HepG2 (cell line): ENCODE results near the gene GALNT9. TPM values are rescaled to one million over a fixed set of nuclear protein-coding genes. Genes with fewer than 3 reads are reported as not detected.
A peak's percentile ranks its signal among the peaks of the same experiment; 100 is the strongest.

Experiments
- CAMTA2 ChIP-seq: sonication (generic); formaldehyde crosslinking; IDR thresholded peaks from 2 replicates; pipeline ENCODE4 v1.4.0; 2020; ENCODE audit warnings: mild to moderate bottlenecking, missing genetic modification reagents, borderline replicate concordance
- ELF4 ChIP-seq: sonication (generic); formaldehyde crosslinking; IDR thresholded peaks from 2 replicates; pipeline ENCODE4 v1.5.0; 2020; ENCODE audit warnings: missing genetic modification reagents, mild to moderate bottlenecking, moderate library complexity, borderline replicate concordance
- FOSL1 ChIP-seq: sonication (generic); formaldehyde crosslinking; IDR thresholded peaks from 2 replicates; pipeline ENCODE4 v1.9.0; 2021; ENCODE audit warnings: missing genetic modification reagents, borderline replicate concordance
- FOXC1 ChIP-seq: sonication (generic); formaldehyde crosslinking; IDR thresholded peaks from 2 replicates; pipeline ENCODE4 v1.8.0; 2022; ENCODE audit warnings: mild to moderate bottlenecking, missing genetic modification reagents, borderline replicate concordance
- FOXM1 ChIP-seq: sonication (generic); formaldehyde crosslinking; IDR thresholded peaks from 2 replicates; pipeline ENCODE4 v1.5.0; 2020; ENCODE audit warnings: missing genetic modification reagents
- HOXA9 ChIP-seq: sonication (generic); formaldehyde crosslinking; IDR thresholded peaks from 2 replicates; pipeline ENCODE4 v1.8.1; 2022; ENCODE audit warnings: missing genetic modification reagents, mild to moderate bottlenecking, moderate library complexity, borderline replicate concordance
- JUNB ChIP-seq: sonication (generic); formaldehyde crosslinking; IDR thresholded peaks from 2 replicates; pipeline ENCODE4 v1.8.0; 2022; ENCODE audit warnings: missing genetic modification reagents, mild to moderate bottlenecking, borderline replicate concordance
- KDM5B ChIP-seq: sonication (generic); formaldehyde crosslinking; IDR thresholded peaks from 2 replicates; pipeline ENCODE4 v1.4.0; 2020; ENCODE audit warnings: missing genetic modification reagents, mild to moderate bottlenecking, borderline replicate concordance
- MAX ChIP-seq: IDR thresholded peaks from 2 replicates; pipeline ENCODE4 v1.6.1; 2012; ENCODE audit warnings: inconsistent platforms
- MTERF4 ChIP-seq: sonication (generic); formaldehyde crosslinking; IDR thresholded peaks from 2 replicates; pipeline ENCODE4 v1.8.0; 2023; ENCODE audit warnings: mild to moderate bottlenecking, missing genetic modification reagents
- MXD3 ChIP-seq: IDR thresholded peaks from 2 replicates; pipeline ENCODE4 v1.6.1; 2016; ENCODE audit warnings: mild to moderate bottlenecking, missing biosample characterization, missing genetic modification reagents
- PHF21A ChIP-seq: sonication (generic); formaldehyde crosslinking; IDR thresholded peaks from 2 replicates; pipeline ENCODE4 v1.5.0; 2020; ENCODE audit warnings: mild to moderate bottlenecking, missing genetic modification reagents
- RAD51 ChIP-seq: fragments of 450-650 bp; IDR thresholded peaks from 2 replicates; pipeline ENCODE4 v1.6.1; 2016; ENCODE audit warnings: borderline replicate concordance
- RNF219 ChIP-seq: sonication (generic); formaldehyde crosslinking; IDR thresholded peaks from 2 replicates; pipeline ENCODE4 v1.5.0; 2020; ENCODE audit warnings: mild to moderate bottlenecking, missing genetic modification reagents
- SIX1 ChIP-seq: sonication (generic); formaldehyde crosslinking; IDR thresholded peaks from 2 replicates; pipeline ENCODE4 v1.4.0; 2020; ENCODE audit warnings: missing genetic modification reagents, borderline replicate concordance
- SMAD9 ChIP-seq: sonication (generic); formaldehyde crosslinking; IDR thresholded peaks from 2 replicates; pipeline ENCODE4 v1.5.1; 2020; ENCODE audit warnings: mild to moderate bottlenecking, missing genetic modification reagents
- SNAPC2 ChIP-seq: sonication (generic); formaldehyde crosslinking; IDR thresholded peaks from 2 replicates; pipeline ENCODE4 v1.8.1; 2022; ENCODE audit warnings: mild to moderate bottlenecking, missing genetic modification reagents
- ZNF280D ChIP-seq: sonication (generic); formaldehyde crosslinking; IDR thresholded peaks from 2 replicates; pipeline ENCODE4 v1.5.1; 2020; ENCODE audit warnings: mild to moderate bottlenecking, missing genetic modification reagents
- ZNF709 ChIP-seq: sonication (generic); formaldehyde crosslinking; IDR thresholded peaks from 2 replicates; pipeline ENCODE4 v1.5.0; 2020; ENCODE audit warnings: mild to moderate bottlenecking, missing genetic modification reagents
- ZNF749 ChIP-seq: sonication (generic); formaldehyde crosslinking; IDR thresholded peaks from 2 replicates; pipeline ENCODE4 v1.8.0; 2022; ENCODE audit warnings: mild to moderate bottlenecking, missing genetic modification reagents, moderate library complexity, borderline replicate concordance
- polyA plus RNA-seq, 8 experiments: library from polyadenylated mRNA; depleted of rRNA in 3 of 8; stranded (reverse) in 7 of 8; unstranded in 1 of 8; fragments of >200 nt; fragmentation: Illumina TruSeq in 4 of 8; extraction: Trizol in 4 of 8; gene quantifications; 2 replicates each; pipeline versions ENCODE4 v1.2.1 to v1.2.3, GENCODE V29; 2011 to 2016; ENCODE audit warnings: low read depth in 4 of 8, missing spikeins in 1 of 8, mixed read lengths in 1 of 8; ENCODE audit not compliant: insufficient read depth in 1 of 8
- total RNA-seq, 5 experiments: library from RNA; depleted of rRNA; stranded (reverse); fragments of >200 nt; fragmentation: Illumina TruSeq; extraction: Trizol; gene quantifications; 2 replicates each; pipeline ENCODE4 v1.2.3, GENCODE V29; 2016; ENCODE audit warnings: low read depth in 1 of 5
- TF ChIP-seq, protein P1 (sequence below), 2 experiments: sonication (generic) in 1 of 2; formaldehyde crosslinking in 1 of 2; IDR thresholded peaks; 2 replicates each; pipeline versions ENCODE4 v1.5.1 to v1.6.1; 2011 to 2020; ENCODE audit warnings: borderline replicate concordance in 1 of 2, low read depth in 1 of 2, low read length in 1 of 2, mild to moderate bottlenecking in 1 of 2, missing genetic modification reagents in 1 of 2, moderate library complexity in 1 of 2

The GALNT9 gene
- total and polyA plus RNA-seq, 2 of the 13 experiments (the other 11 are each of a cell fraction or from before 2014, with no cell fraction given): 0.04 TPM; not detected in 1

GRCh38 chr12:132154341-132154761, 175.0 kb downstream of the GALNT9 start (continued):
- TF ChIP-seq SIX1 (CRISPR knock-in tag): no peak
- TF ChIP-seq CAMTA2: no peak
- no peak for TF ChIP-seq SNAPC2 (CRISPR knock-in tag)
- TF ChIP-seq FOSL1 (CRISPR knock-in tag): no peak
- TF ChIP-seq RAD51: no peak
- no peak for TF ChIP-seq ZNF749 (CRISPR knock-in tag)
- TF ChIP-seq SMAD9 (CRISPR knock-in tag): no peak
- TF ChIP-seq ZNF280D (CRISPR knock-in tag): no peak
- TF ChIP-seq RNF219 (CRISPR knock-in tag): no peak
- no peak for TF ChIP-seq MTERF4 (CRISPR knock-in tag)
- no peak for TF ChIP-seq MXD3
- peak; percentile 31; the same call in 1 of the 2 replicates for TF ChIP-seq PHF21A (CRISPR knock-in tag)
- 0 out of 2 replicates have a peak, but pooled peaks have one; percentile 25 for TF ChIP-seq KDM5B (CRISPR knock-in tag)
- TF ChIP-seq FOXM1: no peak
- TF ChIP-seq HOXA9 (CRISPR knock-in tag): no peak
- peak; percentile 28; the same call in 1 of the 2 replicates for TF ChIP-seq FOXC1 (CRISPR knock-in tag)
- TF ChIP-seq ELF4 (CRISPR knock-in tag): no peak
- peak; percentile 54 for TF ChIP-seq MAX
- TF ChIP-seq ZNF709 (CRISPR knock-in tag): no peak
- TF ChIP-seq JUNB (CRISPR knock-in tag): no peak
- TF ChIP-seq, protein P1, sequence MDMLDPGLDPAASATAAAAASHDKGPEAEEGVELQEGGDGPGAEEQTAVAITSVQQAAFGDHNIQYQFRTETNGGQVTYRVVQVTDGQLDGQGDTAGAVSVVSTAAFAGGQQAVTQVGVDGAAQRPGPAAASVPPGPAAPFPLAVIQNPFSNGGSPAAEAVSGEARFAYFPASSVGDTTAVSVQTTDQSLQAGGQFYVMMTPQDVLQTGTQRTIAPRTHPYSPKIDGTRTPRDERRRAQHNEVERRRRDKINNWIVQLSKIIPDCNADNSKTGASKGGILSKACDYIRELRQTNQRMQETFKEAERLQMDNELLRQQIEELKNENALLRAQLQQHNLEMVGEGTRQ (IDR thresholded peaks at IDR 0.05; ENCODE audit: low read depth, low read length): 0 out of 2 replicates have a peak, but pooled peaks have one; percentile 15
- TF ChIP-seq, protein P1 (CRISPR knock-in tag; IDR thresholded peaks at IDR 0.05; ENCODE audit: borderline replicate concordance): no peak
